H1 (cell line): ENCODE results near the gene ADCY9. TPM values are rescaled to one million over a fixed set of nuclear protein-coding genes. Genes with fewer than 3 reads are reported as not detected.

ENCODE experiments used
- CTCF ChIA-PET: fragments of 300-600 bp; sonication (Branson Sonifier 250); formaldehyde crosslinking; loops from one replicate; lab custom pipeline; 2021; ENCODE audit not compliant: partially characterized antibody; lab: Charles Lee
- POLR2A ChIA-PET: fragments of 300-600 bp; sonication (Branson Sonifier 250); formaldehyde crosslinking; loops from one replicate; lab custom pipeline; 2021; ENCODE audit warnings: inconsistent platforms; ENCODE audit not compliant: partially characterized antibody; lab: Charles Lee
- DNase-seq, 2 experiments: peaks; one replicate each; pipeline versions ENCODE4 v3.0.0 to v3.0.0-alpha.2; 2010 to 2022; ENCODE audit warnings: low spot score in 2 of 2, low read depth in 1 of 2, mixed read lengths in 1 of 2
- FAIRE-seq: peaks from 2 replicates; lab custom pipeline; 2011; peaks lifted over from hg19 to GRCh38; lab: Jason Lieb, UNC
- H2AFZ ChIP-seq: 2 replicates; pipeline ENCODE4 v1.8.1; 2012; ENCODE audit warnings: low read length, inconsistent platforms
- H2AK5ac ChIP-seq: 2 replicates; pipeline ENCODE4 v1.6.1; 2013; ENCODE audit warnings: low read depth, low read length
- H2BK120ac ChIP-seq: replicated peaks from 2 replicates; pipeline ENCODE3; 2013; ENCODE audit warnings: low read depth, low read length, inconsistent platforms
- H2BK12ac ChIP-seq: 2 replicates; pipeline ENCODE4 v1.6.1; 2013; ENCODE audit warnings: low read depth, low read length
- H2BK15ac ChIP-seq: 2 replicates; pipeline ENCODE4 v1.6.1; 2013; ENCODE audit warnings: low read length
- H2BK20ac ChIP-seq: 2 replicates; pipeline ENCODE4 v1.6.1; 2013; ENCODE audit warnings: low read length
- H2BK5ac ChIP-seq: 2 replicates; pipeline ENCODE4 v1.6.1; 2013; ENCODE audit warnings: low read depth, low read length
- H3K14ac ChIP-seq: 2 replicates; pipeline ENCODE4 v1.6.1; 2013; ENCODE audit warnings: inconsistent platforms; ENCODE audit not compliant: insufficient read length
- H3K18ac ChIP-seq: 2 replicates; pipeline ENCODE4 v1.6.1; 2013; ENCODE audit warnings: low read length; ENCODE audit errors: extremely low read depth
- H3K23ac ChIP-seq: 2 replicates; pipeline ENCODE4 v1.6.1; 2013; ENCODE audit warnings: inconsistent platforms; ENCODE audit not compliant: insufficient read length
- H3K23me2 ChIP-seq: 2 replicates; pipeline ENCODE4 v1.6.1; 2013; ENCODE audit warnings: low read depth, low read length
- H3K27ac ChIP-seq: 2 replicates; pipeline ENCODE4 v1.6.1; 2011; ENCODE audit warnings: low read depth, low read length, inconsistent platforms
- H3K27me3 ChIP-seq, 4 experiments: replicated peaks in 1 of 4; 1 replicate in 1 of 4; 2 replicates in 3 of 4; pipeline versions ENCODE4 v1.6.1 to v1.8.1; 2011 to 2013; ENCODE audit warnings: low read length in 3 of 4, mild to moderate bottlenecking in 3 of 4, inconsistent platforms in 2 of 4, mixed read lengths in 2 of 4, moderate library complexity in 1 of 4; ENCODE audit not compliant: control insufficient read depth in 3 of 4, insufficient read depth in 3 of 4; ENCODE audit errors: extremely low read depth in 1 of 4
- H3K36me3 ChIP-seq, 4 experiments: 2 replicates each; pipeline versions ENCODE4 v1.6.1 to v1.8.1; 2011 to 2013; ENCODE audit warnings: mild to moderate bottlenecking in 4 of 4, low read length in 3 of 4, moderate library complexity in 2 of 4, control low read depth in 1 of 4, inconsistent platforms in 1 of 4; ENCODE audit not compliant: insufficient read depth in 4 of 4, control insufficient read depth in 2 of 4
- H3K4ac ChIP-seq: replicated peaks from 2 replicates; pipeline ENCODE3; 2013; ENCODE audit warnings: low read length, low read depth, mixed read lengths, inconsistent platforms; ENCODE audit not compliant: insufficient read length
- H3K4me1 ChIP-seq, 4 experiments: replicated peaks in 1 of 4; 1 replicate in 1 of 4; 2 replicates in 3 of 4; pipeline versions ENCODE4 v1.6.1 to v1.8.1; 2011 to 2013; ENCODE audit warnings: low read length in 3 of 4, inconsistent platforms in 2 of 4, mixed read lengths in 1 of 4; ENCODE audit not compliant: insufficient read depth in 4 of 4, control insufficient read depth in 3 of 4
- H3K4me2 ChIP-seq, 2 experiments: 2 replicates each; pipeline versions ENCODE4 v1.6.1 to v1.8.1; 2011 to 2013; ENCODE audit warnings: low read depth in 2 of 2, low read length in 2 of 2, control low read depth in 1 of 2, inconsistent platforms in 1 of 2, mild to moderate bottlenecking in 1 of 2; ENCODE audit not compliant: insufficient read depth in 1 of 2
- H3K4me3 ChIP-seq, 4 experiments: fragments of 200-600, 300-600 bp in 1 of 4; sonication (generic), shearing (Covaris generic), sonication (Bioruptor Twin) in 1 of 4; 2 replicates each; pipeline versions ENCODE4 v1.5.1 to v1.8.1; 2011 to 2016; ENCODE audit warnings: low read length in 4 of 4, low read depth in 3 of 4, control low read depth in 2 of 4, inconsistent platforms in 2 of 4, mild to moderate bottlenecking in 2 of 4, mixed read lengths in 1 of 4, moderate library complexity in 1 of 4; ENCODE audit not compliant: insufficient read depth in 2 of 4; ENCODE audit errors: extremely low read depth in 1 of 4
- H3K56ac ChIP-seq: replicated peaks from 2 replicates; pipeline ENCODE3; 2013; ENCODE audit warnings: low read depth, mild to moderate bottlenecking, mixed read lengths, low read length, inconsistent platforms; ENCODE audit not compliant: insufficient read length
- H3K79me1 ChIP-seq: 2 replicates; pipeline ENCODE4 v1.6.1; 2013; ENCODE audit warnings: low read depth, low read length, control low read depth
- H3K79me2 ChIP-seq, 2 experiments: 2 replicates each; pipeline versions ENCODE4 v1.6.1 to v1.8.1; 2012 to 2013; ENCODE audit warnings: low read length in 2 of 2, mild to moderate bottlenecking in 2 of 2, inconsistent platforms in 1 of 2; ENCODE audit not compliant: insufficient read depth in 2 of 2, control insufficient read depth in 1 of 2
- H3K9ac ChIP-seq, 4 experiments: replicated peaks in 1 of 4; 1 replicate in 1 of 4; 2 replicates in 3 of 4; pipeline versions ENCODE4 v1.6.1 to v1.8.1; 2011 to 2013; ENCODE audit warnings: low read depth in 3 of 4, low read length in 3 of 4, control low read depth in 2 of 4, mild to moderate bottlenecking in 2 of 4, moderate library complexity in 2 of 4, inconsistent platforms in 1 of 4; ENCODE audit errors: extremely low read depth in 1 of 4
- H3K9me3 ChIP-seq, 2 experiments: 2 replicates each; pipeline versions ENCODE4 v1.6.1 to v1.8.1; 2012 to 2013; ENCODE audit warnings: mild to moderate bottlenecking in 2 of 2, moderate library complexity in 2 of 2, control low read depth in 1 of 2, inconsistent platforms in 1 of 2, low read depth in 1 of 2, low read length in 1 of 2, mixed read lengths in 1 of 2; ENCODE audit not compliant: insufficient read depth in 2 of 2
- H4K20me1 ChIP-seq, 2 experiments: replicated peaks in 1 of 2; 2 replicates each; pipeline versions ENCODE3 to v1.8.1; 2011 to 2013; ENCODE audit warnings: inconsistent platforms in 2 of 2, low read length in 2 of 2, mild to moderate bottlenecking in 1 of 2; ENCODE audit not compliant: insufficient read depth in 2 of 2, control insufficient read depth in 1 of 2
- H4K5ac ChIP-seq: 2 replicates; pipeline ENCODE4 v1.6.1; 2013; ENCODE audit warnings: low read length, low read depth, mixed read lengths, inconsistent platforms; ENCODE audit not compliant: insufficient read length
- H4K8ac ChIP-seq: 2 replicates; pipeline ENCODE4 v1.8.0; 2013; ENCODE audit warnings: mild to moderate bottlenecking, moderate library complexity, low read length, inconsistent platforms; ENCODE audit not compliant: insufficient read depth; ENCODE audit errors: extremely low read depth
- H4K91ac ChIP-seq: replicated peaks from 2 replicates; pipeline ENCODE3; 2013; ENCODE audit warnings: low read length, mixed read lengths, inconsistent platforms; ENCODE audit not compliant: insufficient read length
- ATF3 ChIP-seq: IDR thresholded peaks from 2 replicates; pipeline ENCODE4 v1.6.1; 2011; ENCODE audit warnings: low read depth, mild to moderate bottlenecking, low read length; ENCODE audit not compliant: insufficient read depth
- EZH2 ChIP-seq: fragments of 200-600 bp; sonication (generic); IDR thresholded peaks from 2 replicates; pipeline ENCODE4 v1.7.1; 2012; ENCODE audit warnings: low read depth, mild to moderate bottlenecking, moderate library complexity, low read length, inconsistent platforms; ENCODE audit not compliant: severe bottlenecking
- GABPA ChIP-seq: IDR thresholded peaks from 2 replicates; pipeline ENCODE4 v1.6.1; 2011; ENCODE audit warnings: mild to moderate bottlenecking, low read length, moderate library complexity, borderline replicate concordance; ENCODE audit not compliant: insufficient read depth
- HDAC2 ChIP-seq, 2 experiments: fragments of 300-600 bp in 1 of 2; sonication (generic) in 1 of 2; IDR thresholded peaks; 2 replicates each; pipeline ENCODE4 v1.6.1; 2011 to 2012; ENCODE audit warnings: low read depth in 2 of 2, low read length in 2 of 2, mild to moderate bottlenecking in 2 of 2, moderate library complexity in 2 of 2, borderline replicate concordance in 1 of 2, inconsistent platforms in 1 of 2
- PHF8 ChIP-seq: fragments of 200-600 bp; sonication (generic); conservative IDR thresholded peaks from 2 replicates; pipeline ENCODE4 v1.7.1; 2012; ENCODE audit warnings: low read depth, mild to moderate bottlenecking, inconsistent platforms, low read length, moderate library complexity
- SAP30 ChIP-seq: fragments of 300-600 bp; sonication (generic); IDR thresholded peaks from 2 replicates; pipeline ENCODE4 v1.7.1; 2012; ENCODE audit warnings: low read length, moderate library complexity, mild to moderate bottlenecking, inconsistent platforms; ENCODE audit not compliant: insufficient read depth, insufficient replicate concordance
- WGBS, 2 experiments: shearing (Covaris generic) in 1 of 2; methylation state at CpG; one replicate each; pipeline versions ENCODE4 v1.1.6 to v1.1.7; 2013 to 2015; ENCODE audit warnings: low lambda C conversion rate in 2 of 2, mixed read lengths in 2 of 2, inconsistent platforms in 1 of 2, low coverage in 1 of 2, missing lambda C conversion rate in 1 of 2; ENCODE audit not compliant: insufficient replicate concordance in 2 of 2, insufficient coverage in 1 of 2, insufficient read length in 1 of 2; ENCODE audit errors: extremely low coverage in 1 of 2, missing lambda C conversion rate in 1 of 2; 5-methylcytosine and 5-hydroxymethylcytosine counted together
- polyA plus RNA-seq, 7 experiments: library from polyadenylated mRNA; depleted of rRNA in 3 of 7; stranded (reverse) in 5 of 7; unstranded in 2 of 7; fragments of >200 nt in 5 of 7; fragments of 200-250 nt in 2 of 7; gene quantifications; 1 replicate in 5 of 7; 2 replicates in 1 of 7; 4 replicates in 1 of 7; pipeline versions ENCODE4 v1.2.1 to v1.2.3, GENCODE V29; 2011 to 2013; ENCODE audit warnings: missing spikeins in 2 of 7, mixed read lengths in 2 of 7
- total RNA-seq: library from RNA; stranded (reverse); fragmentation: NEBNext Ultra II Directional; extraction: Animal tissue kit (Norgen Biotek cat#: 25700); gene quantifications from 2 replicates; pipeline ENCODE4 v1.2.1, GENCODE V29; 2021
- TF ChIP-seq, protein P1 (sequence below), 3 experiments: IDR thresholded peaks; 1 replicate in 2 of 3; 2 replicates in 1 of 3; pipeline versions ENCODE4 v1.5.1 to v1.6.1; 2011; ENCODE audit warnings: low read length in 3 of 3, mild to moderate bottlenecking in 3 of 3, inconsistent platforms in 2 of 3, low read depth in 1 of 3, moderate library complexity in 1 of 3; ENCODE audit not compliant: insufficient read depth in 1 of 3; ENCODE audit errors: control extremely low read depth in 1 of 3

Gene ADCY9
- total and polyA plus RNA-seq, 2 of the 8 experiments (the other 6 are each of a cell fraction or from before 2014, with no cell fraction given): 5.4 to 13.1 TPM

DNA sequence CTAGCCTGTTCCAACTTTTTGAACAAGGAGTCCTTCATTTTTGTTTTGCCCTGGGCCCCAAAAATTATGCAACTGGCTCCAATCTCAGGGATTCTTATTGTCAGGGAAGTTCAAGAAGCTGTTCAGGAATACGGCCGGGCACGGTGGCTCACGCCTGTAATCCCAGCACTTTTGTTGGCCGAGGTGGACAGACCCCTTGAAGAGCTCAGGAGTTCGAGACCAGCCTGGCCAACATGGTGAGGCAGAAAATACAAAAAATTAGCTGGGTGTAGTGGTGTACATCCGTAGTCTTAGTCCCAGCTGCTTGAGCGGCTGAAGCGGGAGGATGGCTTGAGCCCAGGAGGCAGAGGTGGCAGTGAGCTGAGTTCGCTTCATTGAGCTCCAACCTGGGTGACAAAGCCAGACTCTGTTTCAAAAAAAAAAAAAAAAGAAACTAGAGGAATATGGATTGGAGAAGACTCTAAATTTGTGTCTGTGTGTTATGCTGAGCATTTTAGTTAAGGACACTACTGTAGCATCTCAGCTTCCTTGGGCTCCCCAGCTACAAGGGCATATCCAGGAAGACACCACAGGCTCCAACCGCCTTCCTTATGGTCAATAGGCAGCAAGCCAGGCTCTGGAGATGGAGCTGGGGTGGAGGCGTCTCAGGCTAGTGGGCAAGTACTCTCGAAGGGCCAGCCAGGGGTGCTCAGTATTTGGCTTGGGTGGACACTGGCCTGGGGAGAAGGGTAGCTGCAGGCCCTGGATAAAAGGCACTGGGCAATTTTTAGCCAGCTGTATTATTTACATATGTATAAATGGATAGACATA lies 179.0 kb downstream of the ADCY9 start:
- H3K79me2 ChIP-seq: no peaks in the 10 kb centered on the region
- H3K14ac ChIP-seq: no peak overlapping the region
- H3K27me3 ChIP-seq: peaks cover 0 to 2% (median 1%) of the 10 kb centered on the region in 4 experiments; a peak in 1 of 7 replicates
- no peak overlapping the region for H3K18ac ChIP-seq
- H2BK12ac ChIP-seq: no peak overlapping the region
- H4K20me1 ChIP-seq: no peaks in the 10 kb centered on the region
- H3K4me1 ChIP-seq: peaks cover 0 to 4% (median 2%) of the 10 kb centered on the region in 4 experiments; a peak in 3 of 7 replicates
- no peak overlapping the region for H2BK120ac ChIP-seq
- H2AFZ ChIP-seq: no peak overlapping the region
- H3K23ac ChIP-seq: no peak overlapping the region
- H3K36me3 ChIP-seq: no peaks in the 10 kb centered on the region
- no peak overlapping the region for H3K4me2 ChIP-seq
- H4K8ac ChIP-seq: no peak overlapping the region
- FAIRE-seq: no peak
- no peak overlapping the region for H3K27ac ChIP-seq
- 88% methylated on average over 12 of the region's 13 CpGs; no CpG with 5 or more reads in 1 of the 2 experiments for WGBS, 2 experiments
- H3K23me2 ChIP-seq: no peaks in the 10 kb centered on the region; the same call in 1 of the 2 replicates
- H4K5ac ChIP-seq: no peak overlapping the region
- H3K9ac ChIP-seq: no peak overlapping the region
- H2AK5ac ChIP-seq: no peak overlapping the region
- DNase-seq: no peak
- H3K56ac ChIP-seq: no peak overlapping the region
- CTCF ChIA-PET: interaction anchor here (0.6 to 3.5 kb wide), 6 partner anchors 9 to 316 kb away, joined by 4 to 14 read pairs (median 10); no protein-coding TSS in a partner anchor
- no peak overlapping the region for H4K91ac ChIP-seq
- H2BK15ac ChIP-seq: no peak overlapping the region
- no peaks in the 10 kb centered on the region for H3K79me1 ChIP-seq
- H3K4me3 ChIP-seq: no peak overlapping the region
- no peak overlapping the region for H3K4ac ChIP-seq
- no peak overlapping the region for H2BK5ac ChIP-seq
- no peak overlapping the region for H2BK20ac ChIP-seq
- POLR2A ChIA-PET: interaction anchor here (0.6 to 1.4 kb wide), 3 partner anchors 12 to 323 kb away, joined by 3 to 4 read pairs (median 3); partner anchors contain the start of gene CREBBP
- H3K9me3 ChIP-seq: no peaks in the 10 kb centered on the region
- TF ChIP-seq, protein P1, sequence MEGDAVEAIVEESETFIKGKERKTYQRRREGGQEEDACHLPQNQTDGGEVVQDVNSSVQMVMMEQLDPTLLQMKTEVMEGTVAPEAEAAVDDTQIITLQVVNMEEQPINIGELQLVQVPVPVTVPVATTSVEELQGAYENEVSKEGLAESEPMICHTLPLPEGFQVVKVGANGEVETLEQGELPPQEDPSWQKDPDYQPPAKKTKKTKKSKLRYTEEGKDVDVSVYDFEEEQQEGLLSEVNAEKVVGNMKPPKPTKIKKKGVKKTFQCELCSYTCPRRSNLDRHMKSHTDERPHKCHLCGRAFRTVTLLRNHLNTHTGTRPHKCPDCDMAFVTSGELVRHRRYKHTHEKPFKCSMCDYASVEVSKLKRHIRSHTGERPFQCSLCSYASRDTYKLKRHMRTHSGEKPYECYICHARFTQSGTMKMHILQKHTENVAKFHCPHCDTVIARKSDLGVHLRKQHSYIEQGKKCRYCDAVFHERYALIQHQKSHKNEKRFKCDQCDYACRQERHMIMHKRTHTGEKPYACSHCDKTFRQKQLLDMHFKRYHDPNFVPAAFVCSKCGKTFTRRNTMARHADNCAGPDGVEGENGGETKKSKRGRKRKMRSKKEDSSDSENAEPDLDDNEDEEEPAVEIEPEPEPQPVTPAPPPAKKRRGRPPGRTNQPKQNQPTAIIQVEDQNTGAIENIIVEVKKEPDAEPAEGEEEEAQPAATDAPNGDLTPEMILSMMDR (IDR thresholded peaks at IDR 0.05; ENCODE audit: control extremely low read depth in 1 of 3, insufficient read depth in 1 of 3, low read depth in 1 of 3, low read length in 3 of 3): no peak
- TF ChIP-seq HDAC2 (IDR thresholded peaks at IDR 0.05; ENCODE audit: borderline replicate concordance in 1 of 2, low read depth in 2 of 2, low read length in 2 of 2) (no peak), PHF8 (no peak), GABPA (no peak), SAP30 (no peak), ATF3 (no peak), EZH2 (no peak)
